Gastrocnemius medialis (tissue), 4 donors: ENCODE data around the gene PRSS48.

Experiments
- CTCF ChIP-seq, 5 experiments: fragments of 450-650 bp in 3 of 5; fragments of 200-600 bp in 2 of 5; sonication (generic) in 2 of 5; IDR thresholded peaks in 4 of 5; conservative IDR thresholded peaks in 1 of 5; 1 replicate in 4 of 5; 2 replicates in 1 of 5; pipeline ENCODE4 v1.5.1; 2016 to 2019; ENCODE audit warnings: antibody characterized with exemption in 5 of 5, mild to moderate bottlenecking in 3 of 5, moderate library complexity in 3 of 5
- POLR2A ChIP-seq, 2 donors: fragments of 450-650 bp; IDR thresholded peaks; one replicate each; pipeline ENCODE4 v1.6.1; 2017; ENCODE audit warnings: antibody characterized with exemption in 2 of 2, mild to moderate bottlenecking in 2 of 2, moderate library complexity in 2 of 2

- TF ChIP-seq CTCF (IDR thresholded peaks at IDR 0.05 in 4 of 5, conservative IDR thresholded peaks at IDR 0.05 in 1 of 5): no peak
- TF ChIP-seq POLR2A (IDR thresholded peaks at IDR 0.05): no peak
These were observed 18.0 kb downstream of the PRSS48 start for GRCh38 chr4:151294833-151295496.
